ENCODE measurements around the gene KLHL6. TPM values are rescaled to one million over a fixed set of nuclear protein-coding genes. Genes with fewer than 3 reads are reported as not detected.
"Not testable (repeated sequence)": the region's sequence is repeated elsewhere in the genome, so short reads cannot be mapped to it uniquely, and the experiment has no call there.

The KLHL6 gene
- total and polyA plus RNA-seq, 3 experiments from 2014 or later = 9.1 to 31.3 (median 31.0) TPM

- POLR2A ChIA-PET = no interaction called here
- H3K4me3 ChIP-seq (ENCODE audit: low read length) = no peak overlapping the region
- H3K36me3 ChIP-seq (ENCODE audit: insufficient read depth, low read length) = no peaks in the 10 kb centered on the region
- no peaks in the 10 kb centered on the region for H3K36me3 Mint-ChIP-seq
- no peaks in the 10 kb centered on the region for H3K9me3 ChIP-seq (ENCODE audit: low read length)
- H3K4me1 ChIP-seq (ENCODE audit: insufficient read depth, low read length) = no peaks in the 10 kb centered on the region
- no peak overlapping the region for H3K4me3 Mint-ChIP-seq
- no peak overlapping the region for H3K27ac ChIP-seq (ENCODE audit: low read depth, low read length)
- no peaks in the 10 kb centered on the region for H3K9me3 Mint-ChIP-seq
- CTCF ChIA-PET = interaction anchor here (1.8 kb wide), 1 partner anchor 13 kb away, joined by 5 read pairs; no protein-coding TSS in a partner anchor
- H3K4me1 Mint-ChIP-seq = peaks cover 9 to 24% (median 10%) of the 10 kb centered on the region in 3 donors
- DNase-seq = no peak
- H3K27me3 ChIP-seq (ENCODE audit: insufficient read depth, low read length, poor library complexity, severe bottlenecking) = no peaks in the 10 kb centered on the region
- peaks cover 3 to 6% of the 10 kb centered on the region in 2 donors for H3K27me3 Mint-ChIP-seq
- H3K27ac Mint-ChIP-seq = peak overlapping the region in 2 of 8 donors; percentile 1 to 19
These were observed 22.7 kb upstream of the KLHL6 start for GRCh38 chr3:183578179-183578578.

GRCh38 chr3:183577346-183577745 lies 21.8 kb upstream of the KLHL6 start:
- Histone ChIP-seq H3K4me1 (ENCODE audit: insufficient read depth, low read length) (no peaks in the 10 kb centered on the region), H3K9me3 (ENCODE audit: low read length) (no peaks in the 10 kb centered on the region), H3K27ac (ENCODE audit: low read depth, low read length) (no peak overlapping the region), H3K4me3 (ENCODE audit: low read length) (no peak overlapping the region), H3K27me3 (ENCODE audit: insufficient read depth, low read length, poor library complexity, severe bottlenecking) (no peaks in the 10 kb centered on the region), H3K36me3 (ENCODE audit: insufficient read depth, low read length) (no peaks in the 10 kb centered on the region)
- Mint-ChIP-seq H3K27me3 (peaks cover 3 to 6% of the 10 kb centered on the region in 2 donors), H3K9me3 (no peaks in the 10 kb centered on the region), H3K36me3 (no peaks in the 10 kb centered on the region), H3K27ac (no peak overlapping the region), H3K4me3 (no peak overlapping the region), H3K4me1 (peaks cover 9 to 24% (median 10%) of the 10 kb centered on the region in 3 donors)
- CTCF ChIA-PET = interaction anchor here (1.0 to 1.8 kb wide), 2 partner anchors 14 to 105 kb away, joined by 3 to 5 read pairs; no protein-coding TSS in a partner anchor
- POLR2A ChIA-PET = no interaction called here
- no peak for DNase-seq

GRCh38 chr3:183576487-183577107 lies 21.1 kb upstream of the KLHL6 start:
- Histone ChIP-seq H3K27me3 (ENCODE audit: insufficient read depth, low read length, poor library complexity, severe bottlenecking) (no peaks in the 10 kb centered on the region), H3K36me3 (ENCODE audit: insufficient read depth, low read length) (no peaks in the 10 kb centered on the region), H3K9me3 (ENCODE audit: low read length) (no peaks in the 10 kb centered on the region), H3K4me1 (ENCODE audit: insufficient read depth, low read length) (no peaks in the 10 kb centered on the region), H3K27ac (ENCODE audit: low read depth, low read length) (no peak overlapping the region), H3K4me3 (ENCODE audit: low read length) (no peak overlapping the region)
- peaks cover 5 to 6% of the 10 kb centered on the region in 2 donors for H3K27me3 Mint-ChIP-seq
- peaks cover 9 to 24% (median 10%) of the 10 kb centered on the region in 3 donors for H3K4me1 Mint-ChIP-seq
- DNase-seq = no peak
- H3K36me3 Mint-ChIP-seq = no peaks in the 10 kb centered on the region
- no peaks in the 10 kb centered on the region for H3K9me3 Mint-ChIP-seq
- ChIA-PET CTCF (interaction anchor here (0.6 to 1.8 kb wide), 3 partner anchors 15 to 104 kb away, joined by 3 to 5 read pairs (median 3); no protein-coding TSS in a partner anchor), POLR2A (no interaction called here)
- no peak overlapping the region for H3K27ac Mint-ChIP-seq
- H3K4me3 Mint-ChIP-seq = no peak overlapping the region

- Mint-ChIP-seq H3K27me3 (peaks cover 4 to 8% of the 10 kb centered on the region in 2 donors), H3K4me1 (peaks cover 0 to 9% (median 3%) of the 10 kb centered on the region in 3 donors), H3K27ac (no peak overlapping the region), H3K4me3 (no peak overlapping the region), H3K9me3 (no peaks in the 10 kb centered on the region), H3K36me3 (no peaks in the 10 kb centered on the region)
- no peak for DNase-seq
- H3K27ac ChIP-seq (ENCODE audit: low read depth, low read length) = no peak overlapping the region
- H3K36me3 ChIP-seq (ENCODE audit: insufficient read depth, low read length) = no peaks in the 10 kb centered on the region
- H3K9me3 ChIP-seq (ENCODE audit: low read length) = no peaks in the 10 kb centered on the region
- H3K27me3 ChIP-seq (ENCODE audit: insufficient read depth, low read length, poor library complexity, severe bottlenecking) = no peaks in the 10 kb centered on the region
- CTCF ChIA-PET = no interaction called here
- no peak overlapping the region for H3K4me3 ChIP-seq (ENCODE audit: low read length)
- no peaks in the 10 kb centered on the region for H3K4me1 ChIP-seq (ENCODE audit: insufficient read depth, low read length)
- POLR2A ChIA-PET = interaction anchor here (0.7 kb wide), 1 partner anchor 70 kb away, joined by 6 read pairs; no protein-coding TSS in a partner anchor
These were observed 17.4 kb upstream of the KLHL6 start for GRCh38 chr3:183572935-183573334.

- H3K27me3 ChIP-seq (ENCODE audit: insufficient read depth, low read length, poor library complexity, severe bottlenecking); DNase-seq; CTCF ChIA-PET; H3K9me3 ChIP-seq (ENCODE audit: low read length); H3K4me1 ChIP-seq (ENCODE audit: insufficient read depth, low read length); H3K4me3 Mint-ChIP-seq; H3K36me3 ChIP-seq (ENCODE audit: insufficient read depth, low read length); H3K9me3 Mint-ChIP-seq; POLR2A ChIA-PET; H3K27me3 Mint-ChIP-seq; H3K36me3 Mint-ChIP-seq; H3K27ac Mint-ChIP-seq; H3K4me1 Mint-ChIP-seq; H3K27ac ChIP-seq (ENCODE audit: low read depth, low read length); H3K4me3 ChIP-seq (ENCODE audit: low read length): not testable (repeated sequence)
These were observed 14.7 kb upstream of the KLHL6 start for GRCh38 chr3:183570191-183570590.

- no peak overlapping the region for H3K4me3 ChIP-seq (ENCODE audit: low read length)
- no peaks in the 10 kb centered on the region for H3K9me3 ChIP-seq (ENCODE audit: low read length)
- H3K27ac ChIP-seq (ENCODE audit: low read depth, low read length) = no peak overlapping the region
- Mint-ChIP-seq H3K27ac (peak overlapping the region in 1 of 8 donors; percentile 77), H3K4me1 (peaks cover 3 to 8% (median 7%) of the 10 kb centered on the region in 3 donors), H3K9me3 (no peaks in the 10 kb centered on the region), H3K4me3 (no peak overlapping the region), H3K36me3 (peaks cover 0 to 2% (median 0%) of the 10 kb centered on the region in 3 donors), H3K27me3 (peaks cover 5 to 8% of the 10 kb centered on the region in 2 donors)
- no peaks in the 10 kb centered on the region for H3K27me3 ChIP-seq (ENCODE audit: insufficient read depth, low read length, poor library complexity, severe bottlenecking)
- ChIA-PET POLR2A (no interaction called here), CTCF (no interaction called here)
- no peaks in the 10 kb centered on the region for H3K4me1 ChIP-seq (ENCODE audit: insufficient read depth, low read length)
- no peaks in the 10 kb centered on the region for H3K36me3 ChIP-seq (ENCODE audit: insufficient read depth, low read length)
- DNase-seq = no peak
These were observed 11.4 kb upstream of the KLHL6 start for GRCh38 chr3:183566880-183567279.

- Histone ChIP-seq H3K9me3 (ENCODE audit: low read length) (no peaks in the 10 kb centered on the region), H3K4me3 (ENCODE audit: low read length) (no peak overlapping the region), H3K4me1 (ENCODE audit: insufficient read depth, low read length) (no peaks in the 10 kb centered on the region), H3K36me3 (ENCODE audit: insufficient read depth, low read length) (no peaks in the 10 kb centered on the region), H3K27ac (ENCODE audit: low read depth, low read length) (no peak overlapping the region), H3K27me3 (ENCODE audit: insufficient read depth, low read length, poor library complexity, severe bottlenecking) (no peaks in the 10 kb centered on the region)
- ChIA-PET POLR2A (no interaction called here), CTCF (no interaction called here)
- Mint-ChIP-seq H3K4me3 (no peak overlapping the region), H3K36me3 (peaks cover 0 to 2% (median 0%) of the 10 kb centered on the region in 3 donors), H3K4me1 (peaks cover 3 to 8% (median 7%) of the 10 kb centered on the region in 3 donors), H3K9me3 (no peaks in the 10 kb centered on the region), H3K27ac (no peak overlapping the region), H3K27me3 (peaks cover 0 to 4% of the 10 kb centered on the region in 2 donors)
- no peak for DNase-seq
These were observed 8.5 kb upstream of the KLHL6 start for GRCh38 chr3:183564046-183564445.

- Mint-ChIP-seq H3K27ac (no peak overlapping the region), H3K27me3 (peaks cover 0 to 4% of the 10 kb centered on the region in 2 donors), H3K36me3 (peaks cover 0 to 2% (median 0%) of the 10 kb centered on the region in 3 donors), H3K4me3 (no peak overlapping the region), H3K9me3 (no peaks in the 10 kb centered on the region), H3K4me1 (peaks cover 3 to 9% (median 7%) of the 10 kb centered on the region in 3 donors)
- Histone ChIP-seq H3K27me3 (ENCODE audit: insufficient read depth, low read length, poor library complexity, severe bottlenecking) (no peaks in the 10 kb centered on the region), H3K4me3 (ENCODE audit: low read length) (no peak overlapping the region), H3K9me3 (ENCODE audit: low read length) (no peaks in the 10 kb centered on the region), H3K27ac (ENCODE audit: low read depth, low read length) (no peak overlapping the region), H3K36me3 (ENCODE audit: insufficient read depth, low read length) (no peaks in the 10 kb centered on the region), H3K4me1 (ENCODE audit: insufficient read depth, low read length) (no peaks in the 10 kb centered on the region)
- CTCF ChIA-PET = no interaction called here
- POLR2A ChIA-PET = no interaction called here
- no peak for DNase-seq
These were observed 8.0 kb upstream of the KLHL6 start for GRCh38 chr3:183563536-183563874.

All from CD8-positive, alpha-beta memory T cell (primary cell).